HEK293 (cell line): ENCODE data around the gene CADPS2.

Experiments
- CTCF ChIA-PET: fragments of 350-600 bp; formaldehyde crosslinking; extraction: SDS; loops from one replicate; lab custom pipeline; 2021; ENCODE audit warnings: antibody characterized with exemption; lab: Yijun Ruan, JAX
- POLR2A ChIA-PET: fragments of 300-600 bp; formaldehyde crosslinking; extraction: SDS; loops from one replicate; lab custom pipeline; 2020; ENCODE audit warnings: antibody characterized with exemption, inconsistent platforms; lab: Yijun Ruan, JAX
- H3K27ac ChIP-seq: fragments of 200-500 bp; sonication (Bioruptor generic); 2 replicates; pipeline ENCODE4 v1.5.1; 2014; ENCODE audit warnings: low read depth, low read length, control low read depth, inconsistent platforms; ENCODE audit errors: extremely low read depth
- H3K36me3 ChIP-seq, 2 experiments: fragments of 200-500 bp in 1 of 2; sonication (Bioruptor generic) in 1 of 2; 1 replicate in 1 of 2; 2 replicates in 1 of 2; pipeline ENCODE4 v1.5.1; 2014 to 2017; ENCODE audit warnings: inconsistent platforms in 2 of 2, low read length in 2 of 2; ENCODE audit not compliant: control insufficient read depth in 2 of 2, insufficient read depth in 1 of 2
- H3K4me1 ChIP-seq: fragments of 200-500 bp; sonication (Bioruptor generic); 2 replicates; pipeline ENCODE4 v1.5.1; 2014; ENCODE audit warnings: mild to moderate bottlenecking, low read length, inconsistent platforms; ENCODE audit not compliant: control insufficient read depth, insufficient read depth
- H3K4me3 ChIP-seq: 2 replicates; pipeline ENCODE4 v1.5.1; 2011; ENCODE audit warnings: low read depth, mild to moderate bottlenecking, control low read depth, low read length, moderate library complexity
- H3K9me3 ChIP-seq: fragments of 200-500 bp; sonication (Bioruptor generic); 2 replicates; pipeline ENCODE4 v1.5.1; 2014; ENCODE audit warnings: low read depth, low read length, inconsistent platforms; ENCODE audit not compliant: control insufficient read depth, insufficient read depth
- GFI1B ChIP-seq: fragments of 450-650 bp; formaldehyde crosslinking; IDR thresholded peaks from 2 replicates; pipeline ENCODE4 v1.5.1; 2016; ENCODE audit warnings: missing biosample characterization, missing genetic modification characterization
- IKZF3 ChIP-seq: fragments of 450-650 bp; IDR thresholded peaks from 2 replicates; pipeline ENCODE4 v1.5.0; 2018; ENCODE audit warnings: missing biosample characterization, mild to moderate bottlenecking, missing genetic modification characterization, moderate library complexity
- MYNN ChIP-seq: fragments of 450-650 bp; formaldehyde crosslinking; IDR thresholded peaks from 2 replicates; pipeline ENCODE4 v1.5.1; 2016; ENCODE audit warnings: missing biosample characterization, missing genetic modification characterization, borderline replicate concordance
- ZIC2 ChIP-seq: fragments of 450-650 bp; formaldehyde crosslinking; IDR thresholded peaks from 2 replicates; pipeline ENCODE4 v1.5.1; 2016; ENCODE audit warnings: missing biosample characterization, missing genetic modification characterization
- ZNF10 ChIP-seq: fragments of 450-650 bp; formaldehyde crosslinking; IDR thresholded peaks from 2 replicates; pipeline ENCODE4 v1.5.1; 2017; ENCODE audit warnings: missing biosample characterization, missing genetic modification characterization
- ZNF138 ChIP-seq: fragments of 450-650 bp; formaldehyde crosslinking; IDR thresholded peaks from 2 replicates; pipeline ENCODE4 v1.5.1; 2016; ENCODE audit warnings: missing biosample characterization, missing genetic modification characterization, borderline replicate concordance
- ZNF211 ChIP-seq: fragments of 450-650 bp; formaldehyde crosslinking; IDR thresholded peaks from 2 replicates; pipeline ENCODE4 v1.5.1; 2016; ENCODE audit warnings: low read depth, missing biosample characterization, missing genetic modification characterization
- ZNF24 ChIP-seq: fragments of 450-650 bp; formaldehyde crosslinking; IDR thresholded peaks from 2 replicates; pipeline ENCODE4 v1.5.1; 2016; ENCODE audit warnings: missing biosample characterization, missing genetic modification characterization
- ZNF292 ChIP-seq: fragments of 450-650 bp; formaldehyde crosslinking; IDR thresholded peaks from 2 replicates; pipeline ENCODE4 v1.5.1; 2016; ENCODE audit warnings: low read depth, missing biosample characterization, missing genetic modification characterization, borderline replicate concordance
- ZNF335 ChIP-seq: fragments of 450-650 bp; formaldehyde crosslinking; conservative IDR thresholded peaks from 2 replicates; pipeline ENCODE4 v1.5.1; 2016; ENCODE audit warnings: missing biosample characterization, missing genetic modification characterization
- ZNF404 ChIP-seq: fragments of 450-650 bp; formaldehyde crosslinking; IDR thresholded peaks from 2 replicates; pipeline ENCODE4 v1.5.1; 2017; ENCODE audit warnings: missing biosample characterization, missing genetic modification characterization
- ZNF433 ChIP-seq: fragments of 450-650 bp; formaldehyde crosslinking; IDR thresholded peaks from 2 replicates; pipeline ENCODE4 v1.5.1; 2016; ENCODE audit warnings: missing biosample characterization, missing genetic modification characterization, low read depth
- ZNF513 ChIP-seq: fragments of 450-650 bp; IDR thresholded peaks from 2 replicates; pipeline ENCODE4 v1.5.1; 2018; ENCODE audit warnings: missing biosample characterization, missing genetic modification characterization
- ZNF624 ChIP-seq: fragments of 450-650 bp; formaldehyde crosslinking; IDR thresholded peaks from 2 replicates; pipeline ENCODE4 v1.5.1; 2017; ENCODE audit warnings: missing biosample characterization, missing genetic modification characterization
- ZNF830 ChIP-seq: fragments of 450-650 bp; IDR thresholded peaks from 2 replicates; pipeline ENCODE4 v1.5.0; 2018; ENCODE audit warnings: missing biosample characterization, missing genetic modification characterization, low read depth, mild to moderate bottlenecking, moderate library complexity
- ZSCAN5A ChIP-seq: fragments of 450-650 bp; formaldehyde crosslinking; IDR thresholded peaks from 2 replicates; pipeline ENCODE4 v1.5.1; 2016; ENCODE audit warnings: missing biosample characterization, missing genetic modification characterization
- TF ChIP-seq, protein P1 (sequence below): fragments of 450-650 bp; formaldehyde crosslinking; IDR thresholded peaks from 2 replicates; pipeline ENCODE4 v1.5.1; 2016; ENCODE audit warnings: missing biosample characterization, missing genetic modification characterization
- TF ChIP-seq, protein P2 (sequence below): fragments of 450-650 bp; formaldehyde crosslinking; IDR thresholded peaks from 2 replicates; pipeline ENCODE4 v1.5.1; 2016; ENCODE audit warnings: missing biosample characterization, missing genetic modification characterization
- TF ChIP-seq, protein P3 (sequence below): fragments of 450-650 bp; formaldehyde crosslinking; IDR thresholded peaks from 2 replicates; pipeline ENCODE4 v1.5.1; 2016; ENCODE audit warnings: missing biosample characterization, missing genetic modification characterization

The CADPS2 gene

DNA sequence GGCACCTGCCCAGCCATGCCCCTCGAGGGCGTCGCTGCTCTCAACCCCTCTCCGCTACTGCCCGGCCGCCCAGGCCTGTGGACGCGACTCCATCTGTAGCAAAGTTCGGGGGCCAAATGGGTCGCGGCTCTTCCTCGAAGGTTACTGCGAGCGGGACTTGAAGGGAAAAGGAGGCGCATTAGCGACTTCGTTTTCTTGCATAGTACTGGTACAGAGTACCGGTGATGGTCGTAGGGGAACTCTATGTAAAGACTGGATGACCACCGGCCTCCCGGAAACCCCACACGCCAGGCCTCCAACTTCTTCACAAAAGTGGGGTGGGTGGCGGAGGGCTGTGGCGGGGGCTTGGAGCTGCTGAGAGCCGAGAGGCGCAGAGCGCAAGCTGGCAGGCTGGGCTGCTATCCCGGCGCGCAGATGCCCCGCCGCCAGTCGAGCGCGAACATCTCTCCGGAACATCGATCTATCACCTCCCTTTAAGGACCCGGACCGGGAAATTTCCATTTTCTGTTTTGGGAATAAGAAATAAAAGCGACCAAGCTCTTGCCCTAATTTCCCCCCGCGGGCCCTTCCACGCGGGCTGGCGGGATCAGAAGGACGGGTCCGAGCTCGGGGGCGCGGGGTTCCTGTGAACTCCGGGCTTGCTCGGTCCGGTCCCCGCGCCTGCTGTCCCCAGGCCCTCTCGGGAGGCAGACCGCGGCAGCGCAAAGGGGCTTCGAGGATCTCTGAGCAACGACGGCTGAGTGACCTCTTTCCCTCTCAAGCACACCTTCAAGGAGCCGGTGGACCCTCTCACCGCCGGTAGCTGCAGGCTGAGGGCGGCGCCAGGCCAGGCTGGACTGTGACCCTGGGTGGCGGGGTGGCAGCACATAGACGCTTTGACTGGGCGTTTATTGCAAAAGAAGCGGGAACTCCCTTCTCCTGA lies 569.5 kb downstream of the CADPS2 start:
- H3K4me1 ChIP-seq = no peaks in the 10 kb centered on the region
- H3K36me3 ChIP-seq = no peaks in the 10 kb centered on the region
- H3K9me3 ChIP-seq = no peaks in the 10 kb centered on the region
- no peak overlapping the region for H3K27ac ChIP-seq
- no peak for TF ChIP-seq ZNF830 (tag by site-specific recombination)
- no peak for TF ChIP-seq ZNF404 (tag by site-specific recombination)
- TF ChIP-seq, protein P1, sequence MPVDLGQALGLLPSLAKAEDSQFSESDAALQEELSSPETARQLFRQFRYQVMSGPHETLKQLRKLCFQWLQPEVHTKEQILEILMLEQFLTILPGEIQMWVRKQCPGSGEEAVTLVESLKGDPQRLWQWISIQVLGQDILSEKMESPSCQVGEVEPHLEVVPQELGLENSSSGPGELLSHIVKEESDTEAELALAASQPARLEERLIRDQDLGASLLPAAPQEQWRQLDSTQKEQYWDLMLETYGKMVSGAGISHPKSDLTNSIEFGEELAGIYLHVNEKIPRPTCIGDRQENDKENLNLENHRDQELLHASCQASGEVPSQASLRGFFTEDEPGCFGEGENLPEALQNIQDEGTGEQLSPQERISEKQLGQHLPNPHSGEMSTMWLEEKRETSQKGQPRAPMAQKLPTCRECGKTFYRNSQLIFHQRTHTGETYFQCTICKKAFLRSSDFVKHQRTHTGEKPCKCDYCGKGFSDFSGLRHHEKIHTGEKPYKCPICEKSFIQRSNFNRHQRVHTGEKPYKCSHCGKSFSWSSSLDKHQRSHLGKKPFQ = no peak
- no peak for TF ChIP-seq MYNN
- TF ChIP-seq ZNF10 (tag by site-specific recombination) = no peak
- H3K4me3 ChIP-seq = no peak overlapping the region
- POLR2A ChIA-PET = no interaction called here
- CTCF ChIA-PET = no interaction called here

- TF ChIP-seq ZNF138 (tag by site-specific recombination) (no peak), ZNF624 (tag by site-specific recombination) (no peak), ZNF433 (no peak), GFI1B (tag by site-specific recombination) (no peak), ZNF292 (no peak), ZNF211 (tag by site-specific recombination) (no peak), ZIC2 (no peak), ZNF24 (no peak), ZNF335 (tag by site-specific recombination) (no peak)
- H3K27ac ChIP-seq = no peak overlapping the region
- CTCF ChIA-PET = no interaction called here
- H3K36me3 ChIP-seq = no peaks in the 10 kb centered on the region
- POLR2A ChIA-PET = no interaction called here
- no peaks in the 10 kb centered on the region for H3K4me1 ChIP-seq
- H3K9me3 ChIP-seq = no peaks in the 10 kb centered on the region
- no peak overlapping the region for H3K4me3 ChIP-seq
These were observed 570.5 kb downstream of the CADPS2 start for GRCh38 chr7:122315507-122316466.

DNA sequence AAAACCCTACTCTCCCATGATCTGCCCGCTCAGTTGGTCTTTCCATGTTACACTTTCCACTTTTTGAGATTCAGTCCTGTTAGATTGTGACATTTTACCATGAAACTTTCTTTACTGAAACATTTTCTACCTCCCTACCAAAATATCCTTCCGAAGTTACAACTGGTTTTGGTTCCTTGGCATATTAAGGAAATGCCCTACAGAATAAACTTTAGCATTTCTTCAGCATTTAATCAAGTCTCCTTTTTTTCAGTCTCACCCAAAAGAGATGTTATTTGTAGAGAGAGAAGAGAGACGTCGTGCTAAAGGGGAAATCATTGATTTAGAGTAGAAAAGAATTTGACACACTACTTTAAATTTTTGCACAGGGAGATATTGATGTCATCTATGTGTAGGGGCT lies 572.0 kb downstream of the CADPS2 start:
- Histone ChIP-seq H3K36me3 (no peaks in the 10 kb centered on the region), H3K4me3 (no peak overlapping the region), H3K9me3 (no peaks in the 10 kb centered on the region), H3K27ac (no peak overlapping the region), H3K4me1 (no peaks in the 10 kb centered on the region)
- POLR2A ChIA-PET = no interaction called here
- CTCF ChIA-PET = no interaction called here
- no peak for TF ChIP-seq IKZF3
- TF ChIP-seq, protein P2, sequence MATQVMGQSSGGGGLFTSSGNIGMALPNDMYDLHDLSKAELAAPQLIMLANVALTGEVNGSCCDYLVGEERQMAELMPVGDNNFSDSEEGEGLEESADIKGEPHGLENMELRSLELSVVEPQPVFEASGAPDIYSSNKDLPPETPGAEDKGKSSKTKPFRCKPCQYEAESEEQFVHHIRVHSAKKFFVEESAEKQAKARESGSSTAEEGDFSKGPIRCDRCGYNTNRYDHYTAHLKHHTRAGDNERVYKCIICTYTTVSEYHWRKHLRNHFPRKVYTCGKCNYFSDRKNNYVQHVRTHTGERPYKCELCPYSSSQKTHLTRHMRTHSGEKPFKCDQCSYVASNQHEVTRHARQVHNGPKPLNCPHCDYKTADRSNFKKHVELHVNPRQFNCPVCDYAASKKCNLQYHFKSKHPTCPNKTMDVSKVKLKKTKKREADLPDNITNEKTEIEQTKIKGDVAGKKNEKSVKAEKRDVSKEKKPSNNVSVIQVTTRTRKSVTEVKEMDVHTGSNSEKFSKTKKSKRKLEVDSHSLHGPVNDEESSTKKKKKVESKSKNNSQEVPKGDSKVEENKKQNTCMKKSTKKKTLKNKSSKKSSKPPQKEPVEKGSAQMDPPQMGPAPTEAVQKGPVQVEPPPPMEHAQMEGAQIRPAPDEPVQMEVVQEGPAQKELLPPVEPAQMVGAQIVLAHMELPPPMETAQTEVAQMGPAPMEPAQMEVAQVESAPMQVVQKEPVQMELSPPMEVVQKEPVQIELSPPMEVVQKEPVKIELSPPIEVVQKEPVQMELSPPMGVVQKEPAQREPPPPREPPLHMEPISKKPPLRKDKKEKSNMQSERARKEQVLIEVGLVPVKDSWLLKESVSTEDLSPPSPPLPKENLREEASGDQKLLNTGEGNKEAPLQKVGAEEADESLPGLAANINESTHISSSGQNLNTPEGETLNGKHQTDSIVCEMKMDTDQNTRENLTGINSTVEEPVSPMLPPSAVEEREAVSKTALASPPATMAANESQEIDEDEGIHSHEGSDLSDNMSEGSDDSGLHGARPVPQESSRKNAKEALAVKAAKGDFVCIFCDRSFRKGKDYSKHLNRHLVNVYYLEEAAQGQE (tag by site-specific recombination) = no peak
- no peak for TF ChIP-seq ZNF513 (tag by site-specific recombination)
- no peak for TF ChIP-seq ZSCAN5A (tag by site-specific recombination)
- TF ChIP-seq, protein P3, sequence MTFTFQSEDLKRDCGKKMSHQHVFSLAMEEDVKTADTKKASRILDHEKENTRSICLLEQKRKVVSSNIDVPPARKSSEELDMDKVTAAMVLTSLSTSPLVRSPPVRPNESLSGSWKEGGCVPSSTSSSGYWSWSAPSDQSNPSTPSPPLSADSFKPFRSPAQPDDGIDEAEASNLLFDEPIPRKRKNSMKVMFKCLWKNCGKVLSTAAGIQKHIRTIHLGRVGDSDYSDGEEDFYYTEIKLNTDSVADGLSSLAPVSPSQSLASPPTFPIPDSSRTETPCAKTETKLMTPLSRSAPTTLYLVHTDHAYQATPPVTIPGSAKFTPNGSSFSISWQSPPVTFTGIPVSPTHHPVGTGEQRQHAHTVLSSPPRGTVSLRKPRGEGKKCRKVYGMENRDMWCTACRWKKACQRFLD = no peak
